ENCODE results near the gene EFCAB10.
"Not testable (repeated sequence)": the region's sequence is repeated elsewhere in the genome, so short reads cannot be mapped to it uniquely, and the experiment has no call there.

EFCAB10 gene

DNA sequence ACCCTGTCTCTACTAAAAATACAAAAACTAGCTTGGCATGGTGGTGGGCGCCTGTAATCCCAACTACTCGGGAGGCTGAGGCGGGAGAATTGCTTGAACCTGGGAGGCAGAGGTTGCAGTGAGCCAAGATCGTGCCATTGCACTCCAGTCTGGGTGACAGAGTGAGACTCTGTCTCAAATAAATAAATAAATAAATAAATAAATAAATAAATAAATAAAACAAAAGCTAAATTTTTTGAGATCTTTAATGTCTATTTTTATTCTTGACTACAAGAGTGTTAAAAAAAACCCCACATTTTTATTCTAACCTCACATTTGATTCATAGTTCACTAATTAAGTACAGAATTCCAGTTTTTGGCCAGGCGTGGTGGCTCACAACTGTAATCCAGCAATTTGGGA is 53.6 kb downstream of the EFCAB10 start:
- DNase-seq, result not testable (repeated sequence)

DNA sequence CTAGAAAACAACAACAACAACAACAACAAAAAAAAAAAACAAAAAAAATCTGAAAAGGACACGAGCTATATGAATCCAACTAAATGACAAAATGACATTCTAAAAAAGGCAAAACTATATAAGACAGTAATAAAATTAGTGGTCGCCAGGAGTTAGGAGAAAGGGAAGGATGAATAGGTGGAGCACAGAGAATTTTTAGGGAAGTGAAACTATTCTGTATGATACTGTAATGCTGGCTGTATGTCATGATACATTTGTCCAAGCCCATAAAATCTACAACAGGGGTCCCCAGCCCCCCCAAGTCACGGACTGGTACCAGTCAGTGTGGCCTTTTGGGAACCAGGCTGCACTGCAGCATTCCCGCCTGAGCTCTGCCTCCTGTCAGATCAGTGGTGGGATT is 56.5 kb downstream of the EFCAB10 start:
- no peak for DNase-seq

DNA sequence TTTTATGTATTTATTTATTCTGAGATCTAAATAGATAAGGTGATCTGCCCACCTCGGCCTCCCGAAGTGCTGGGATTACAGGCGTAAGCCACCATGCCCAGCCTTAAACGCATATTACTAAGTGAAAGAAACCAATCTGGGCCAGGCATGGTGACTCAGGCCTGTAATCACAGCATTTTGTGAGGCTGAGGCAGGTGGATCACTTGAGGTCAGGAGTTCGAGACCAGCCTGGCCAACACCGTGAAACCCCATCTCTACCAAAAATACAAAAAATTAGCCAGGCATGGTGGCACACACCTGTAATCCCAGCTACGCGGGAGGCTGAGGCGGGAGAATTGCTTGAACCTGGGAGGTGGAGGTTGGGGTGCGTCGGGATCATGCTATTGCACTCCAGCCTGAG is 56.9 kb downstream of the EFCAB10 start:
- DNase-seq, result not testable (repeated sequence)

DNA sequence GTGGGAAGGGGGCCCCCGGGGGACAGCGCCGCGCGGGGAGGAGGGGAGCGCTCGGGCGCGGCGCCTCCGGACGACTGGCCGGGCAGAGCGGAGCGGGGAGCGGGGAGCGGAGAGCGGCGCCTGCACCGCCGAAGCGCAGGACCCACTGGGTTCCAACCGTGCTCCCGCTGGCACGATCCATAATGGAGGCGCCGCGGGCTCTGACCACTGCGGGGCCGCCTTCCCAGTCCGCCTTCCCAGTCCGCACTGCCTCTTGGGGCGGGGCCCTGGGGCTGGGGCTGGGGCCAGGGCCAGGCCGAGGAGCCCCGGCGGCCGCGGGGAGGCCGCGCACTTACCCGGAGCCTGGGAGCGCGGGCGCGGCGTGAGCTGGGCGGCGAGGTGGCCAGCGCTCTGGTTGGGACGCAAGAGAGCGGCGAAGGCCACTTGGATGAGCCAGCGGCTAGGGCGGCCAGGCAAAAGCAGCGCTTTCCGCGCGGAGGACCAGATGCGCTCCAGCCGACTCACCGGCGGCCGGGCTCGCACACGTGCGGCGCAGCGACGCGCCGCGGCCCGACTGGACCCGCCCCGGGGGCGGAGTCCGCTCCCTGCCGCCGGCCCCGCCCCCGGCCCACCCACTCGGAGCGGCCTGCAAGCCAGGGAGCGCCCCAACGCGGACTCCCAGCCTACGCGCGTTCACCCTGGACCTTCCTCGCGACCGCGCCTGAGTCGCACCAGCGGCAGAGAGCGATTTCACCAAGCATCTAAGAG is 59.4 kb downstream of the EFCAB10 start, which contains the start of gene PUS7:
PUS7 (minus strand) TSS at position 555 of the 747 bp plus-strand sequence. CDS start 13,759 bp downstream, outside the sequence.
- peak; percentile 67 to 74 (median 70) for DNase-seq

DNA sequence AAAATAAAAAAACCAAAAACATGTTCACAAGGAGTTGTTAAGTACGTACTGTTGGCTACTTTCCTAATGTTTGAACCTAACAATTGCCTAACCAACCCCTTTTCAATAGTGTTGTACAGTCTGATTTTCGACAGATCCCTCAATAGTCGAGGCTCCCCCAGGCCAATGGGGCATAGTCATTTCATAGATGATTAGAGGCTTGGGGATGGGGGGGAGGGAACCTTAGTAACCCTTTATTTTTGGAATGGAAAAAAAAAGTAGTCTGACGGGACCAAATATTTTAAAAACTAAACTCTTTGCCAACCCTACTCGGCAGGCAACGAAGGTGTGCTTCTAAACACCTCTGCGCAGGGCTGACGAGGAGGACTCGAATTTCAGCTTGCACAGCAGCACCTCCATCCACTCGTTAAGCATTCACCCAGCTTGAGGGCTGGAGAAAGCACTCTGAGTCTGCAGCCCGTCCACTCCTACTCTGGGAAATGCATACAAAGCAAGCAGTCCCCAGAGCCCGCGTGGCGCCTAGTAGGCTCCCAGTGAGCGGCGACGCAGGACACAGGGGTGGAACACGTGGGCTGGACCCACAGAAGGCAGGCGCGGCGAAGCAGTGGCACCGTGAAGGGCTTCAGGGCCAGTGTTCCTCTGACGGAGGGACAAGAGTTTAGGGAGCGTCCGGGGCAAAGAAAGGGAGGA is 60.1 kb downstream of the EFCAB10 start:
- DNase-seq, result peak in 3 of 4 experiments; percentile 3 to 23 (median 13)

DNA sequence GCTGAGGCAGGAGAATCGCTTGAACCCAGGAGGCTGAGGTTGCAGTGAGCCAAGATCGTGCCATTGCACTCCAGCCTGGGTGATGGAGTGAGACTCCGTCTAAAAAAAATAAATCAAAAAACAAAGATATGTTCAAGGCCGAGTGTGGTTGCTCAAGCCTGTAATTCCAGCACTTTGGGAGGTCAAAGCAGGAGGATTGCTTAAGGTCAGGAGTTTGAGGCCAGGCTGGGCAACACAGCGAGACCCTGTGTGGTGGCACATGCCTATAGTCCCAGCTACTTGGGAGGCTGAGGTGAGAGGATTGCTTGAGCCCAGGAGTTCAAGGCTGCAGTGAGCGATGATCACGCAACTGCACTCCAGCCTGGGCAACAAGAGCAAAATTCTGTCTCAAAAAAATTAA is 60.7 kb downstream of the EFCAB10 start:
- DNase-seq, result not testable (repeated sequence)

DNA sequence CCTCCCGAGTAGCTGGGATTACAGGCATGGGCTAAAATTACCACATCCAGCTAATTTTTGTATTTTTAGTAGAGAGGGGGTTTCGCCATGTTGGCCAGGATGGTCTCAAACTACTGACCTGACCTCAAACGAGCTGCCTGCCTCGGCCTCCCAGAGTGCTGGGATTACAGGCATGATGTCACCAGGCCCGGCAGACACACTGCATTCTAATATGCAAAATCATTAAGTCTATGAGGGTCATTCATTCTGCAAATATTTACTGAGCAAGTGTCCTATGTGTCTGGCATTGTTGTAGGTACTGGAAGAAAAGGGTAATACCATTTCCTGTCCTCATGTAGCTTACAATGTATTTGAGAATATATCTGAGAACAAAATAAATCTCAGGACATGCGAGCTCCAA is 61.9 kb downstream of the EFCAB10 start:
- no peak for DNase-seq

DNA sequence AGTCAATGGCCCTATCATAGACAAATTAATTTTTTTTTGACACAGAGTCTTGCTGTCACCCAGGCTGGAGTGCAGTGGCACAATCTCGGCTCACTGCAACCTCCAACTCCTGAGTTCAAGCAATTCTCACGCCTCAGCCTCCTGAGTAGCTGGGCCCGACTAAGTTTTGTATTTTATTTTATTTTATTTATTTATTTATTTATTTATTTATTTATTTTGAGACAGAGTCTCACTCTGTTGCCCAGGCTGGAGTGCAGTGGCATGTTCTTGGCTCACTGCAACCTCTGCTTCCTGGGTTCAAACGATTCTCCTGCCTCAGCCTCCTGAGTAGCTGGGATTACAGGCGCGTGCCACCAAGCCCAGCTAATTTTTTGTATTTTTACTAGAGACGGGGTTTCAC is 65.7 kb downstream of the EFCAB10 start:
- not testable (repeated sequence) for DNase-seq

Measured in activated CD4-positive, CD25-positive, alpha-beta regulatory T cell (primary cell).